GM06990 (cell line): ENCODE measurements around the gene COL9A3.

Experiments used
- DNase-seq: peaks from one replicate; pipeline ENCODE4 v3.0.0-alpha.2; 2011; ENCODE audit not compliant: insufficient read length; ENCODE audit errors: extremely low read depth
- H3K27me3 ChIP-seq: replicated peaks from 2 replicates; pipeline ENCODE4 v1.6.0; 2011; ENCODE audit warnings: low read length; ENCODE audit not compliant: control insufficient read depth, insufficient read depth
- H3K36me3 ChIP-seq: 2 replicates; pipeline ENCODE4 v1.5.1; 2011; ENCODE audit warnings: low read length; ENCODE audit not compliant: control insufficient read depth, insufficient read depth
- H3K4me3 ChIP-seq: replicated peaks from 2 replicates; pipeline ENCODE4 v1.5.1; 2011; ENCODE audit warnings: low read depth, mild to moderate bottlenecking, control low read depth, low read length
- TF ChIP-seq, protein P1 (sequence below): IDR thresholded peaks from 2 replicates; pipeline ENCODE4 v1.5.1; 2011; ENCODE audit warnings: low read length, control low read depth, mild to moderate bottlenecking, inconsistent platforms; ENCODE audit not compliant: insufficient read depth, poor library complexity, severe bottlenecking

Gene COL9A3

DNA sequence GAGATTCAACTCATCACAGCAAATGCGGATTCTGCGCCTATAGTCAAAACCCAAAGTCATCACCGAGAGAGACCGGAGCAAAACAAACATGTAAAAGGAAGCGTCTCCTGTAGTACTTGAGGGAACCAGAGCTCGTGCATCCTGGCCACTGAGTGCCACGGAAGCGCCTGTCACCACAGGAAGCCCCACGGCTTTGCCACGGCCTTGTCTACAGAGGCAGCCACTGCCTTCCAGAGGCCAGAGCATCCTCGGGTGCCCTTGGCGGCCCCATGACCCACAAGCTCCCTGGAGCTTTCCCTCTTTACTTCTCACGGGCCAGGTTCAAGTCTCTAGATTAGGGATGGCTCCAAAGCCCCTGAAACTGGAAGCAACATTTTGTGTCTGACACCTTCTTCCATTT is 37.3 kb downstream of the COL9A3 start:
- Histone ChIP-seq H3K36me3 (peaks cover 3% of the 10 kb centered on the region), H3K27me3 (no peaks in the 10 kb centered on the region), H3K4me3 (no peak overlapping the region)
- DNase-seq: no peak
- TF ChIP-seq, protein P1, sequence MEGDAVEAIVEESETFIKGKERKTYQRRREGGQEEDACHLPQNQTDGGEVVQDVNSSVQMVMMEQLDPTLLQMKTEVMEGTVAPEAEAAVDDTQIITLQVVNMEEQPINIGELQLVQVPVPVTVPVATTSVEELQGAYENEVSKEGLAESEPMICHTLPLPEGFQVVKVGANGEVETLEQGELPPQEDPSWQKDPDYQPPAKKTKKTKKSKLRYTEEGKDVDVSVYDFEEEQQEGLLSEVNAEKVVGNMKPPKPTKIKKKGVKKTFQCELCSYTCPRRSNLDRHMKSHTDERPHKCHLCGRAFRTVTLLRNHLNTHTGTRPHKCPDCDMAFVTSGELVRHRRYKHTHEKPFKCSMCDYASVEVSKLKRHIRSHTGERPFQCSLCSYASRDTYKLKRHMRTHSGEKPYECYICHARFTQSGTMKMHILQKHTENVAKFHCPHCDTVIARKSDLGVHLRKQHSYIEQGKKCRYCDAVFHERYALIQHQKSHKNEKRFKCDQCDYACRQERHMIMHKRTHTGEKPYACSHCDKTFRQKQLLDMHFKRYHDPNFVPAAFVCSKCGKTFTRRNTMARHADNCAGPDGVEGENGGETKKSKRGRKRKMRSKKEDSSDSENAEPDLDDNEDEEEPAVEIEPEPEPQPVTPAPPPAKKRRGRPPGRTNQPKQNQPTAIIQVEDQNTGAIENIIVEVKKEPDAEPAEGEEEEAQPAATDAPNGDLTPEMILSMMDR: no peak

DNA sequence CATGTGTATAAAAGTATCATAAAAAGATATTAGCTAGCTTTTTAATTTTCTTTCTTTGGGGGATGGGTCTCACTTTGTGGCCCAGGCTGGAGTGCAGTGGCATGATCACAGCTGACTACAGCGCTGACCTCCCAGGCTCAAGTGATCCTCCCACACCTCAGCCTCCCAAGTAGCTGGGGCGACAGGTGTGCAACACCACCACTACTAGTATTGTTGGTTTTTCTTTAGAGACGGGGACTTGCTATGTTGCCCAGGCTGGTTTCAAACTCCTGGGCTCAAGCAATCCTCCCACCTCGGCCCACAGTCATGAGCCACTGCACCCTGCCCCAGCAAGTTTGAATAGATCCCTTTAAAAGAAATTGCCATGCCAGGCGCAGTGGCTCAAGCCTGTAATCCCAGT is 38.3 kb downstream of the COL9A3 start:
- Histone ChIP-seq H3K27me3 (no peaks in the 10 kb centered on the region), H3K36me3 (peaks cover 3% of the 10 kb centered on the region), H3K4me3 (no peak overlapping the region)
- TF ChIP-seq, protein P1: no peak
- no peak for DNase-seq

DNA sequence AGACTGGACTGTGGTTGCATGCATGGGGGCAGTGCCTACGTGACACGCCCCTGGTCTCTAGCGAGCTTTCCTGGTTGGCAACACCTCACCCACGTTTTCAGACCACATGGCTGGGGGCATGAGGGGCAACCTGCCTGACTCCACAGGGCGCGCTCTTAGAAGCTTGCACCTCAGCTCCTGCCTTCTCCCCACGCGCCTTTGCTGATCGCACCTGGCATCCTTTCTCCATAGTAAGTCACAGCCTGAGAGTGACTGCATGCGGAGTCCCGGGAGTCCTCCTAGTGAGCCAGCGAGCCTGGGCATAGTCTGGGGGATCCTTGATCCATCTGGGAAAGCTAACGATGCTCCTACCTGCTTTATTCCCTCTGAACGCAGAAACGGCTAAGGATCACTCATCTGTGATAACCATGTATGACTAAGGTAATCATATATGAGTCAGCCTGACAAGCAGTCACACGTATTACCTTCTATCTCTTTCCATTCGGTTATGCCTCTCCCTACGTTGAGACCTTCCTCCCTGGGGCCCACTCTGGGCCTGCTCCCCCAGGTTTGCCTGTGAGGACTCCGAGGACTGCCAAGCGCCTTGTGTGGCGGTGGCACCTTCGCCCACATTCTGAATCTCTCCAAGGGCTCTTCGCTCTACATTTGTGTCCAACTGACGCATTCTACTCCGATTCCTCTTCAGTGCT is 40.2 kb downstream of the COL9A3 start:
- H3K36me3 ChIP-seq: peaks cover 3% of the 10 kb centered on the region
- TF ChIP-seq, protein P1: no peak
- H3K27me3 ChIP-seq: no peaks in the 10 kb centered on the region
- no peak overlapping the region for H3K4me3 ChIP-seq
- DNase-seq: no peak

DNA sequence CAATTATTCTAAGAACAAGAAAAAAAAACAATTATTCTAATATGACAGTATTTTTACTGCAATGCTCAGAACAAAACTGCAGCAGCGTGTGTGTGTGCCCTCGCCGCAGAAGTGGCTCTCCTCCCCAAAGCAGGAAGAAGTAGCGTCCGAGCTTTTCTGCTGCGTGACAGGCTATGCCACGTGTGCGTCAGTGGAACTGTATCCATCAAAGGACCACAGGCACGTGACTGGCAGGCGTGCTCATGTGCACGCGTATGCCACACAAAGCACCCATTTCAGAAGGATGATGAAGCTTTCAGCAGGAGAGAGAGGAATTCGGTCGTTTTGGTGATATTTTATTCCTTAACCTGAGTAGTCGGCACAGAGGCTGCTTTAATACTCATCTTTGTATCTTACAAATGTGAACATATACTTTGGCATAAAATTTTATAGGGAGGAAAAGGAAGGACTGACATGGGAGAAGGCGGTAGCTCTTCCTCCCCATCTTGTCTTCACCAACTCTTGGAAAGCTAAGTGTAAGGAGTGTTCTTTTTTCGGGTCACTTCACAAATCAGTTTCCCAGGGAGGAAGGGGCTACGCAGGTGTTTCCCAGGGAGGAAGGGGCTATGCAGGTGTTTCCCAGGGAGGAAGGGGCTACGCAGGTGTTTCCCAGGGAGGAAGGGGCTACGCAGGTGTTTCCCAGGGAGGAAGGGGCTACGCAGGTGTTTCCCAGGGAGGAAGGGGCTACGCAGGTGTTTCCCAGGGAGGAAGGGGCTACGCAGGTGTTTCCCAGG is 41.4 kb downstream of the COL9A3 start:
- no peak for DNase-seq
- Histone ChIP-seq H3K4me3 (no peak overlapping the region), H3K36me3 (peaks cover 3% of the 10 kb centered on the region; the same call in 1 of the 2 replicates), H3K27me3 (no peaks in the 10 kb centered on the region)
- TF ChIP-seq, protein P1: no peak

DNA sequence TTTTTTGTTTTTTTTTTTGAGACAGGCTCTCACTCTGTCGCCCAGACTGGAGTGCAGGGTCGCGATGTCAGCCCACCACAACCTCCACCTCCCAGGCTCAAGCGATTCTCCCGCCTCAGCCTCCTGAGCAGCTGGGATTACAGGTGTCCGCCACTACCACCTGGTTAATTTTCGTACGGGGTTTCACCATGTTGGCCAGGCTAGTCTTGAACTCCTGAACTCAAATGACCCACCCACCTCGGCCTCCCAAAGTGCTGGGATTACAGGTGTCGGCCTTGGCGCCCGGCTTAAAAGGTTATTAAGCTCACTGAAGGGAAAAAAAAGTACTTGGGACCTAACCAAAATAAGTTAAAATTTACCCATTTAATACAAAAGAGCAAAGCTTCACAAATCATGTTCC is 42.9 kb downstream of the COL9A3 start:
- H3K36me3 ChIP-seq: peaks cover 3% of the 10 kb centered on the region; the same call in 1 of the 2 replicates
- H3K4me3 ChIP-seq: no peak overlapping the region
- no peak for DNase-seq
- H3K27me3 ChIP-seq: no peaks in the 10 kb centered on the region
- TF ChIP-seq, protein P1: no peak
